HG03139 (cell line): ENCODE measurements around the gene TATDN3.
"Not testable (repeated sequence)": the region's sequence is repeated elsewhere in the genome, so short reads cannot be mapped to it uniquely, and the experiment has no call there.

ENCODE experiments used
- ATAC-seq: cut with Tn5 transposase; IDR thresholded peaks from one replicate; pipeline ENCODE4 v1.9.1; 2021; ENCODE audit not compliant: unreplicated experiment

TATDN3 gene

GRCh38 chr1:212791676-212792395 is at the start of gene TATDN3, which contains the start of gene NSL1:
Gene TATDN3 (plus strand): TSS chr1:212791894. CDS start chr1:212791922, 28 bp downstream.
Gene NSL1 (minus strand): TSS chr1:212791777. CDS start chr1:212791763, 14 bp downstream.
- peak; percentile 54 for ATAC-seq

GRCh38 chr1:212743901-212744475 is 47.7 kb upstream of the TATDN3 start:
- no peak for ATAC-seq

- ATAC-seq, result no peak
Measured at GRCh38 chr1:212745303-212745702, 46.4 kb upstream of the TATDN3 start.

- ATAC-seq, result no peak
Measured at GRCh38 chr1:212746546-212746945, 45.1 kb upstream of the TATDN3 start.

- no peak for ATAC-seq
Measured at GRCh38 chr1:212749821-212750535, 41.7 kb upstream of the TATDN3 start.

GRCh38 chr1:212752252-212752933 is 39.3 kb upstream of the TATDN3 start:
- no peak for ATAC-seq

GRCh38 chr1:212752934-212753497 is 38.7 kb upstream of the TATDN3 start:
- ATAC-seq, result no peak

- no peak for ATAC-seq
Measured at GRCh38 chr1:212753749-212754148, 37.9 kb upstream of the TATDN3 start.

- ATAC-seq, result peak; percentile 46
Measured at GRCh38 chr1:212754193-212754592, 37.5 kb upstream of the TATDN3 start.

GRCh38 chr1:212754680-212755079 is 37.0 kb upstream of the TATDN3 start:
- ATAC-seq, result no peak

- no peak for ATAC-seq
Measured at GRCh38 chr1:212759683-212760082, 32.0 kb upstream of the TATDN3 start.

GRCh38 chr1:212760126-212760823 is 31.4 kb upstream of the TATDN3 start:
- ATAC-seq, result no peak

- ATAC-seq, result no peak
Measured at GRCh38 chr1:212762234-212762633, 29.5 kb upstream of the TATDN3 start.

- no peak for ATAC-seq
Measured at GRCh38 chr1:212762839-212763238, 28.9 kb upstream of the TATDN3 start.

GRCh38 chr1:212764718-212765281 is 26.9 kb upstream of the TATDN3 start:
- ATAC-seq, result not testable (repeated sequence)

GRCh38 chr1:212766825-212767224 is 24.9 kb upstream of the TATDN3 start:
- ATAC-seq, result not testable (repeated sequence)

GRCh38 chr1:212769459-212770167 is 22.1 kb upstream of the TATDN3 start:
- ATAC-seq, result no peak

- ATAC-seq, result no peak
Measured at GRCh38 chr1:212771341-212771740, 20.4 kb upstream of the TATDN3 start.

GRCh38 chr1:212773011-212773410 is 18.7 kb upstream of the TATDN3 start:
- ATAC-seq, result no peak
